WTC11 (cell line): ENCODE data around the gene TNRC6C. TPM values are rescaled to one million over a fixed set of nuclear protein-coding genes. Genes with fewer than 3 reads are reported as not detected.

ENCODE experiments used
- total RNA-seq: library from RNA; stranded (reverse); gene quantifications from 3 replicates; pipeline ENCODE4 v1.2.3, GENCODE V29; 2021

TNRC6C gene
- total RNA-seq, 1 experiment from 2014 or later = 52.3 TPM

Other genes with a start within 250 kb of the TNRC6C start
- 90.9 to 120 TPM (median 93.2 TPM) in 3 replicates for gene TMC6, start 170.1 kb downstream of the TNRC6C start, total RNA-seq
- gene TMC8, start 172.1 kb downstream of the TNRC6C start, total RNA-seq = 2.9 to 3.7 TPM (median 3.1 TPM) in 3 replicates
- not detected in 3 replicates for gene C17orf99, start 187.7 kb downstream of the TNRC6C start, total RNA-seq
- 47.7 to 50.3 TPM (median 50.2 TPM) in 3 replicates for gene SYNGR2, start 209.9 kb downstream of the TNRC6C start, total RNA-seq
- gene TK1, start 228.3 kb downstream of the TNRC6C start, total RNA-seq = 72.5 to 84.1 TPM (median 82.6 TPM) in 3 replicates
- 45.1 to 58.7 TPM (median 48.8 TPM) in 3 replicates for gene AFMID, start 228.7 kb downstream of the TNRC6C start, total RNA-seq